HepG2 (cell line): ENCODE data around the gene MTNR1A. TPM values are rescaled to one million over a fixed set of nuclear protein-coding genes. Genes with fewer than 3 reads are reported as not detected.
A peak's percentile ranks its signal among the peaks of the same experiment; 100 is the strongest.

Experiments used
- ATAC-seq: fragments of 200-7000 bp; cut with Tn5 transposase; 3 replicates; pipeline ENCODE4 v1.9.1; 2020; ENCODE audit warnings: mild to moderate bottlenecking, moderate library complexity
- BruUV-seq: library from RNA; stranded (reverse); fragments of 400-500 nt; replicated peaks from 2 replicates; lab custom pipeline; 2021; lab: Mats Ljungman, UMichigan
- CTCF ChIA-PET: fragments of 300-600 bp; formaldehyde crosslinking; extraction: SDS; loops from one replicate; lab custom pipeline; 2021; ENCODE audit warnings: low total read pairs, inconsistent platforms, low intra/inter-chr PET ratio; lab: Yijun Ruan, JAX
- POLR2A ChIA-PET: fragments of 350-600 bp; sonication (Branson Sonifier 250); formaldehyde crosslinking; loops from one replicate; lab custom pipeline; 2020; ENCODE audit warnings: antibody characterized with exemption, inconsistent platforms; lab: Yijun Ruan, JAX
- DNase-seq: peaks from one replicate; pipeline ENCODE4 v3.0.0-alpha.2; 2015; ENCODE audit warnings: low spot score
- FAIRE-seq: peaks from 3 replicates; lab custom pipeline; 2011; peaks lifted over from hg19 to GRCh38; lab: Jason Lieb, UNC
- H2AFZ ChIP-seq: one replicate; pipeline ENCODE4 v1.6.1; 2011; ENCODE audit warnings: low read length, inconsistent platforms
- H3K27ac ChIP-seq: fragments of 300-600 bp; 3 replicates; pipeline ENCODE4 v1.8.0; 2011; ENCODE audit warnings: mixed run types, mild to moderate bottlenecking, mixed read lengths, low read length, inconsistent platforms; ENCODE audit not compliant: insufficient read depth; ENCODE audit errors: extremely low read length
- H3K27me3 ChIP-seq, 2 experiments: fragments of 200-600 bp in 1 of 2; 2 replicates in 1 of 2; 3 replicates in 1 of 2; pipeline versions ENCODE4 v1.6.0 to v1.8.0; 2011; ENCODE audit warnings: low read length in 2 of 2, mild to moderate bottlenecking in 2 of 2, moderate library complexity in 2 of 2, inconsistent platforms in 1 of 2; ENCODE audit not compliant: insufficient read depth in 2 of 2, control insufficient read depth in 1 of 2
- H3K36me3 ChIP-seq, 2 experiments: fragments of 200-600 bp in 1 of 2; replicated peaks in 1 of 2; 2 replicates in 1 of 2; 3 replicates in 1 of 2; pipeline versions ENCODE4 v1.5.1 to v1.8.0; 2011; ENCODE audit warnings: low read length in 2 of 2, inconsistent platforms in 1 of 2; ENCODE audit not compliant: insufficient read depth in 2 of 2, control insufficient read depth in 1 of 2
- H3K4me1 ChIP-seq: 2 replicates; pipeline ENCODE4 v1.5.1; 2012; ENCODE audit warnings: low read length, inconsistent platforms; ENCODE audit not compliant: insufficient read depth
- H3K4me2 ChIP-seq: 2 replicates; pipeline ENCODE4 v1.6.0; 2011; ENCODE audit warnings: low read depth, low read length, inconsistent platforms
- H3K4me3 ChIP-seq, 3 experiments: fragments of 200-600 bp in 1 of 3; sonication (generic), shearing (Covaris generic) in 1 of 3; replicated peaks in 1 of 3; 2 replicates each; pipeline ENCODE4 v1.5.1; 2011 to 2016; ENCODE audit warnings: low read length in 3 of 3, inconsistent platforms in 2 of 3, low read depth in 2 of 3, mild to moderate bottlenecking in 2 of 3, control low read depth in 1 of 3, mixed read lengths in 1 of 3; ENCODE audit not compliant: insufficient read depth in 1 of 3
- H3K79me2 ChIP-seq: one replicate; pipeline ENCODE4 v1.6.1; 2011; ENCODE audit warnings: low read length, inconsistent platforms; ENCODE audit not compliant: insufficient read depth
- H3K9ac ChIP-seq: 2 replicates; pipeline ENCODE4 v1.6.0; 2011; ENCODE audit warnings: mild to moderate bottlenecking, low read depth, low read length, inconsistent platforms; ENCODE audit not compliant: insufficient read depth
- H3K9me3 ChIP-seq: 2 replicates; pipeline ENCODE4 v1.5.1; 2012; ENCODE audit warnings: mild to moderate bottlenecking, low read length
- H4K20me1 ChIP-seq: 2 replicates; pipeline ENCODE4 v1.6.0; 2011; ENCODE audit warnings: inconsistent platforms, mild to moderate bottlenecking, low read length, moderate library complexity; ENCODE audit not compliant: insufficient read depth
- ARID2 ChIP-seq: sonication (generic); formaldehyde crosslinking; IDR thresholded peaks from 2 replicates; pipeline ENCODE4 v1.8.1; 2022; ENCODE audit warnings: mild to moderate bottlenecking, missing genetic modification reagents, borderline replicate concordance
- RBM22 ChIP-seq: fragments of 200-400 bp; formaldehyde crosslinking; optimal IDR thresholded peaks from 2 replicates; pipeline ENCODE3; 2017; ENCODE audit warnings: mild to moderate bottlenecking, low read length, moderate library complexity
- RFX1 ChIP-seq: fragments of 450-650 bp; IDR thresholded peaks from 2 replicates; pipeline ENCODE4 v1.6.1; 2017
- SRSF1 ChIP-seq: fragments of 200-400 bp; formaldehyde crosslinking; optimal IDR thresholded peaks from 2 replicates; pipeline ENCODE3; 2017; ENCODE audit warnings: mild to moderate bottlenecking, low read depth, low read length, moderate library complexity
- ZBTB2 ChIP-seq: sonication (generic); formaldehyde crosslinking; IDR thresholded peaks from 2 replicates; pipeline ENCODE4 v1.8.0; 2022; ENCODE audit warnings: low read depth, missing genetic modification reagents
- WGBS: methylation state at CpG from one replicate; pipeline ENCODE4 v1.1.6; 2017; ENCODE audit warnings: low lambda C conversion rate; 5-methylcytosine and 5-hydroxymethylcytosine counted together
- in situ Hi-C: cut with HindIII; loops from 2 replicates; pipeline ENCODE4 v1.10.0; 2017; ENCODE audit warnings: low pct_unique_long_range_greater_than_20kb; ENCODE audit not compliant: extremely low pct_ligation_motif_present
- intact Hi-C: fragments of 100-400 bp; cut with micrococcal nuclease; formaldehyde crosslinking; loops from one replicate; pipeline ENCODE4 v1.10.0; 2022; ENCODE audit not compliant: unreplicated experiment
- polyA plus RNA-seq, 8 experiments: library from polyadenylated mRNA; depleted of rRNA in 3 of 8; stranded (reverse) in 7 of 8; unstranded in 1 of 8; fragments of >200 nt; fragmentation: Illumina TruSeq in 4 of 8; extraction: Trizol in 4 of 8; gene quantifications; 2 replicates each; pipeline versions ENCODE4 v1.2.1 to v1.2.3, GENCODE V29; 2011 to 2016; ENCODE audit warnings: low read depth in 4 of 8, missing spikeins in 1 of 8, mixed read lengths in 1 of 8; ENCODE audit not compliant: insufficient read depth in 1 of 8
- total RNA-seq, 5 experiments: library from RNA; depleted of rRNA; stranded (reverse); fragments of >200 nt; fragmentation: Illumina TruSeq; extraction: Trizol; gene quantifications; 2 replicates each; pipeline ENCODE4 v1.2.3, GENCODE V29; 2016; ENCODE audit warnings: low read depth in 1 of 5

The MTNR1A gene
- total and polyA plus RNA-seq, 2 of the 13 experiments (the other 11 are each of a cell fraction or from before 2014, with no cell fraction given): not detected

GRCh38 chr4:186581421-186581820, 26.1 kb upstream of the MTNR1A start (continued):
- TF ChIP-seq RFX1 (no peak), ARID2 (no peak), SRSF1 (no peak)

- H3K79me2 ChIP-seq: no peaks in the 10 kb centered on the region
- no peaks in the 10 kb centered on the region for H4K20me1 ChIP-seq
- intact Hi-C loops: no loop called here
- no peak overlapping the region for H3K4me3 ChIP-seq
- TF ChIP-seq ZBTB2 (CRISPR knock-in tag): no peak
- TF ChIP-seq RBM22: peak; percentile 91
- ATAC-seq (no peak), DNase-seq (no peak), FAIRE-seq (no peak)
- ChIA-PET CTCF (no interaction called here), POLR2A (no interaction called here)
- H2AFZ ChIP-seq: no peak overlapping the region
- H3K4me1 ChIP-seq: 0 out of 2 replicates have a peak, but pooled peaks cover 6% of the 10 kb centered on the region
- 100% methylated on average over 1 of the region's 1 CpG for WGBS
- no peaks in the 10 kb centered on the region for H3K27me3 ChIP-seq
- no peak overlapping the region for H3K27ac ChIP-seq
- H3K4me2 ChIP-seq: no peak overlapping the region
- no peak overlapping the region for H3K9ac ChIP-seq
- in situ Hi-C loops: loop anchor here (10.0 kb wide), 1 partner anchor 276 kb away; no protein-coding TSS in a partner anchor
- peaks cover 14% of the 10 kb centered on the region in 2 experiments for H3K36me3 ChIP-seq
- no TSS peak for BruUV-seq
- no peaks in the 10 kb centered on the region for H3K9me3 ChIP-seq
Measured at GRCh38 chr4:186580669-186581068, 25.3 kb upstream of the MTNR1A start.
